CD4-positive, alpha-beta T cell treated with Interleukin-15 for 4 hours (primary cell): ENCODE results near the gene BGN.

Experiments used
- DNase-seq: peaks from one replicate; pipeline ENCODE4 v3.0.0-alpha.2; 2020; ENCODE audit warnings: low spot score

The BGN gene

DNA sequence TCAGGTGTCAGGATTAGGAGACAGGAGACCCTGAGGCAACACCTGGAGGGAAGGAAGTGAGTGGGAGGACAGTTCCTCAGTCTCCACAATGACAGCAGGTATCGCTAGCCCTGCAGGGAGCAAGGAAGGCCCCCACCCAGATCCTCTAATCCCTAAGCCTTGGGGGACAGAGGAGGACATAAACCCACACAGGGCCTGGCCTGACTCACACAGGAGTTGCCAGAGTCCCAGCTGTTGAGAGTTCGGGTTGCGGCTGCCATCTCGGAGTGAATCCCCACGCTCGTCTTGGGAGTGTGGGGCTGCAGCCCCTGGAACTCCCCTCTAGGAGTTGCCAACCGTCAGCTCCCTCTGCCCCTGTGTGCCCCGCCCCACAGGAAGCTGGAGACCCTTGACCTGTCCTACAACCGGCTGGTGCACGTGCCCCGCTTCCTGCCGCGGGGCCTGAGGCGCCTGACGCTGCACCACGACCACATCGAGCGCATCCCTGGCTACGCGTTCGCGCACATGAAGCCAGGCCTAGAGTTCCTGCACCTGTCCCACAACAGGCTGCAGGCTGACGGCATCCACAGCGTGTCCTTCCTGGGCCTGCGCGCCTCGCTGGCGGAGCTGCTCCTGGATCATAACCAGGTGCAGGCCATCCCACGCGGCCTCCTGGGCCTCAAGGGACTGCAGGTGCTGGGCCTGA lies 9.2 kb upstream of the BGN start:
- DNase-seq, result no peak

DNA sequence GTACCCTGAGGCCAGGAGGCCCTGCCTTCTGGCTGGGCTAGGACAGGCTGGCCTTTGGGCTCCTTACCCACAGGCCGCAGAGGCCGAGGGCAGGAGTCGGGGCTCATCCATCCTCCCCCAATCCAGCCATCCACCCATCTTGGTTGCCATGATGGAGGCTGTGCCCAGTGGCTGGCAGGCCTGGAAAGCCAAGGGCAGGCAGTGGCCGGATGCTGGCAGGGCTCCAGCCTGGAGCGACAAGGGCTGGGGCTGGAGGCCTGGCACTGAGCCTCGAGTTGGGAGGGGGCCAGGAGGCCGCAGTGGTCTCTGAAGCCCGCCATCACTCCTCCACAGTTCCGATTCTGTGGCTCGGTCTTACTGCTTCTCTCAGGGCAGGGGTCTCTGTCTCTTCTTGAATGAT lies 8.6 kb upstream of the BGN start:
- no peak for DNase-seq

DNA sequence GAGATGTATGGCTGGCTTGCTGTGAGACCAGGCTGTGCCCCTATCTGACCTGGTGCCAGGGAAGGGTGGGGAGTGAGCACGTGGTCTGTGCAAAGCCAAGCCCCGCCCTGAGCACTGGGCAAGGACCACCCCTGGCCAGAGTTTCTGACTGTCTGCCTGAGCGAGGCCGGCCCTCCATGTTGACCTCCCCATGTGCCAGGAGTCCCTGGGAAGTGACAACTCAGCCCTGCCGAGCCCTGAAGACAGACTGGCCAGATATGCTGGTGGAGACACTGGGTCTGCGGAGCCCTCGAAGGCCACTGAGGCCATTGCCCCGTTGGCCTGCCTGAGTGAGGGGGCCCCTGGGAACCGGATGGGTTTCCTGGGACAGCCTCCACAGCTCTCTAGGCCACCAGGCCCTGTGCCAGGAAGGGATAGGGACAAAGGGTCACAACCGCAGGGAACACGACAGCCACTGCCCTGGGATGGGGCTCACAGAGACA lies 7.1 kb upstream of the BGN start:
- DNase-seq, result no peak

DNA sequence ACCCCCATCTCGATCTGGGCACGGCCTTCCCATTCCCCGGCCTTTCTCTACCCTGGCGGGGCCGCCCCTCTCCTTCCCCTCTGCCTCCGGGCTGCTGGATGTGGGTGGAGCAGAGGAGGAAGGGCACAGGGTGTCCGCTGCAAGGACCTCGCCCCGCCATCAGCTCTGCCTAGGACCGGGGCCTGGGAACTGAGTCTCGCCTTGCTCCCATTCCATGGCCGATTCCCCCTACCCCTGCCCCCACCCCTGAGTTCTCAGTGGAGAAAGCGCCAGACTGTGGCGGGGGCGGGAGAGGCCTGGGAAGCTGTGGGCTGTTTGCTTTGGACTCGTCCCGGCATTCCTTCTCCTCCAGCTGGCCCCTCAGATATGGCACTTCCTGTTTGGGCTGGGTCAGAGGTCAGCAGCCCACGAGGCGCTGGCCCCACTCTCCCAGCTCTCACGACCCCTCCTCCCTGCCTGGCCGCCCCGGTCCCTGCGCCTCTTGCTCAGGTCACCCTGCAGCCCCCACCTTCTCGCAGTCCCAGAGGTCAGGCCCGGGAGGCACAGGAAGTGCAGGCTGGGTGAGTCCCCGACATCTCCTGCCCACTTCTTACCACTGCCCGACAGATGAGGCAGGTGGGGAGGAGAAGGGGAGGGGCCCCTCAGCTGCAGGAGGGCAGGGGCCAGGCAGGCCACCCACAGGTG lies 6.4 kb upstream of the BGN start:
- no peak for DNase-seq

DNA sequence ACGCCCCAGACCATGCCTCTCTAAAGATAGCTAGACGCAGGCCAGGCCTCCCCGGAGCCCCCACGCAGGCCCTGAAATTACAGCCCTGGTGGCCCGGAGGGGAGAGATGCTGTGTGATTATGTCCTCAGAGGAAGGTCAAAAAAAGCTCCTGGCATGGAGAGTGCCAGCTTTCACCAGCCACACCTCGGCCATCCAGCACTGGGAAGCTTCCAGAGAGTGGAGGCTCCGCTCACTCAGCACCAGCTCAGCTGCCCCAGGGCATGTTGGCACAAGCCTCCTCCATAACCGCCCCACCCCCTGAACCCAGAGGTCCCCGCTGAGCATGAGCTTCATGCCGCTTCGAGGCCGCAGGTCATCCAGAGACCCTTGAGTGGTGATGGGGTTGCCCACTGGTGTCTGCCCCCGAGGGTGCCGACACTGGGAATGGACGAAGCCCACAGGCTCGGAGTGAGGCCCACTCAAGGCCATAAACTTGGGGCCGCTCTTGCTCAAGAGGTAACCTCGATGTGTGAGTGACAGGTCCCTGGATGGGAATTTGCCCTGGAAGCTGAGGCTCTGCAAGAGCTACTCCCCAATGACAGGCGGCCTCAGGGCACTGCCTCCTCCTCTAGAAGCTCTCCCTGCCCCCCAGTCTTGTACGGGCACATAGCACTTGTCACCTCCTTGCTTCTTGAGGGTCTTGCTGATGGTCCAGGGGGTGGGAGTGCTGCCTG lies 4.4 kb upstream of the BGN start:
- no peak for DNase-seq

DNA sequence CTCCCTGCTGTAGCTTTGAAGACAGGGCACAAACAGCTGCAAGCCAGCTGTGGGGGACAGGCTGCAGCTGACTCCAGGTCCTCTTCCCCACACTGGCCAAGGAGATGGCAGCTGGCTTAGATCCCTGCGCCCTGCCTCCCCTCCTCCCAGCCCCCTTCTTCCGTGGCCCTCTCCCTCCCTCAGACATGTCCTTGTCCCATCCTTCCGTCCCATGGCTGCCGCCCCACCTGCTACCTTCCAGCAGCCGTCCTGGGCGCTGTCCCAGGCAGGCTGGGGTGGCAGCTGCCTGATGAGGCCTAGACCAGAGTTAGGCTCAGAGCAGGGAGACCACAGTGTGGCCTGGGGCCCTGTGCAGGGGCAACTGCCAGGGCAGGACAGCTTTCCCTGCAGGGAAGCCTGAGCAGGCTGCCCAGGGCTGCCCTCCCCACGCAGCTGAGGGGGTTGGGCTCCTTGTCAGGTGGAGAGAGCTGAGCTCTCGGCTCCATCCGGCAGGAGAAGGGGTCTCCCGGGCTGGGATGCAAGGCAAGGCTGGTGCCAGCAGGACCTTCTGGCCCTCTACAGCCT lies 3.3 kb upstream of the BGN start:
- no peak for DNase-seq

DNA sequence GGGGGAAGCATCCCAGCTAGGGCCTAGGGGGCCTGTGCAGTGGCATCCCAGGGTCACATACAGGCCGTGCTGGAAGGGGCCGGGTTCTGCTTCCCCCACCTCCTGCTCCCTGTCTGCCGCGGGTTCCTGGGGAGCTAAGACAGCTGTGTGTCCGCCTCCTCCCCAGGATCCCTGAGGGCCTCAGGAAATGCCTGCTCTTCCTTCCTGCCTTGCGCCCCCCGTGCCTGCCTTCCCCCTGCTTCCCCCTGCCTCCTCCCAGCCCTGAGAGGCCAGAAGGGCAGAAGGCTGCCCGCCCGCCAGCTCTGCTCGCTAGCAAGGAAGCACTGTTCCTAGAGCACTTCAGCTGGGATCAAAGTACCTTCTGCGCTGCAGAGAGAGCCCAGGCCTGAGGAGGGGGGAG lies 2.9 kb upstream of the BGN start:
- no peak for DNase-seq

DNA sequence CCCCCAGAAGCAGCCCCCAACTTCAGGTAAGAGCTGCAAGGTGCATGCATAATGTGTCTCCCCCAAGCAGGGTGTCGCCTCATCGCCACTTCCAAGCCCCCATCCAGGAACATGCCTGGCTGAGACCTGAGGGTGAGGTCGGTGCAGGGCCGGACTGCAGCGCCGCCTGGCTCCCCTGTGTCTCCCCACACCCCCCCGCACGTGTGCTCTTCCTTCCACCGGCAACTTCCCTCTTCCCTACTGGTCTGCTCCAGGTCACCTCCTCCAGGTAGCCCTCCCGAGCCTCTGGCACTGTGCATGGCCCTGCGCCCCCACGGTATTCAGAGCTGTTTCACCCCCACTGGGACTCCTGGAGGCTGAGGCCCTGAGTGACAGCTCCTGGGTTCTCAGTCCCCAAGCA lies 2.2 kb upstream of the BGN start:
- no peak for DNase-seq

DNA sequence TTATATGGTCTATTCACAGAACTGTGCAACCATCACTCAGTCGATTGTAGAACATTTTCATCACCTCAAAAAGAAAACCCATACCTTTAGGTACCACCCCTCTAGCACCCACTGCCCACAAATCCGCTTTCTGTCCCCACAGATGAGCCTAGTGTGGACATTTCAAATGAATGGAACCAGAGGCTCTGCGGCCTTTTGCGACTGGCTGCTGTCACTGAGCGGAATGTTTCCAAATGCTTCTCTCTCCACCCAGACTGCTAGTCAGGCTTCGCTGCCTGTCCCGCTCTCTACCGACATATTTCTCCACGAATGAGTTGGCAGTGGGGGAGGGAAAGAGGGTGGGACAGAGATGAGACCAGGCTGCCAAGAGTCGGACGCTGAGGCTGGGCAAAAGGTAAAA lies 1.7 kb upstream of the BGN start:
- no peak for DNase-seq

DNA sequence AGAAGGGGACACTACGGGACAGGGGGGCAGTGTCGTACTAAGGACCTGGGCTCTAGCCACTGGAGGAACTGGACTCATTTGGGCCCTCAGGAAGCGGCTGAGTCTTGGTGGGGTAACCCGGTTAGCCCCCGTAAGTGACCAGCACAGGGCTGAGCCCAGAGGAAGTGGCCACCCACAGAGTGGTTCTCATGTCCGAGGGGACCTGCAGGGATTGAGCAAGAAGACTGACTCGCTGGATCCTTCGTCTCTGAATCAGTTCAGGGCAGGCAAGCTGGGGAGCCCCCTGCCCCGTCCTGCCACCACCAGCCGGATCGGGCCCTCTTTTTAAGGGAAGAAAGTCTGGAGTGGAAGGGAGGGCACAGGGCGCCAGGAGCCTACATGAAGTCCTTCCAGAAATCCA lies 719 bp upstream of the BGN start:
- no peak for DNase-seq

DNA sequence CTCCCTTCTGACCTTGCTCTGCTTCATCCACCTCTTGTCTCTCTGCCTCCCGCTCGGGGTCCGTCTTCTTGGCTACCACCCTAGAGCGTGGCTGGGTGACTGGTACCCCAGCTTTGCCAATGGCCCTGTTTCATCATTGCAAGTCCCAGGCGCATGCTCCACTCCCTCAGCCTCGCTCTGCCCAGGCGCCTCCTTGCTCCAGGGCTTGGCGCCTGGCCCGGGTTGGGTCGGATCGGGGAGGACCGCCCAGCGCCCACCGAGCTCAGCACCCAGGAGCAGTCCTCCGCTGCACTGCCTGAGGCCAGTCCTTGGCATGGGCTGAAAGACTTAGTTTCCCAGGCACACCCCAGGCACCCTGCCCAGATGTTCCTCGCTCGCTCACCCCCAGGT lies 577 bp downstream of the BGN start:
- no peak for DNase-seq

DNA sequence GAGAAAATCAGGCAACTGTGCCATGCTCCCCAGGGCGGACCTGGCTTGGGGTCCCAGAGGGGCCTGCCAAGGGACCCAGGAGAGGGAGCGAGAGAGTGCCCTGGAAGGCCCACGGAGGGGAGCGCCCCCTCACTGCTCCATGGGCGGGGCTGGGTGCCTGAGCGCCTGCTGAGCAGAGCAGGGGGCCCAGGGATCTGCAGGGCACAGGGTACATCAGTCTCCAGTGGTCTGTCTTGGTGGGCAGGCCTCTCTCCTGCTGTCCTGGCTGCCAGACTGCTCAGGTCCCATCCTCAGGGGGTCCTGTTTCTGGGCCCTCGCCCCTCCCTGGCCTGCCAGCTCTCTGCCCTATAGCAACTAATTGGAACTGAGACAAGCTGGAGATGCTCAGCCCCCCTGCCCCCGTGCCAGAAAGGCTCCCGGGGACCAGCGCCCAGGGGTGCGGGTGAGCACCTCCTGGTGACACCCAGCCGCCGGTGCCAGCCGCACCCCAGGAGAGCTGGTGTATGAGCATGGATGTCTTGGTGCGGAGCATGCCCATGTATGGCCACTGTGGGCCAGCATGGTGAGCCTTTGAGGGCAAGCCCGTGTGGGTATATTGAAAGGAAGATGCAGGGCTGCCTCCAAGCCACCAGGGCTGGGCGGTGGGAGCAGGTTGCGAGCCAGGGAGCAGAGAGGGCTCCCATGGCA lies 1.3 kb downstream of the BGN start:
- DNase-seq, result no peak

DNA sequence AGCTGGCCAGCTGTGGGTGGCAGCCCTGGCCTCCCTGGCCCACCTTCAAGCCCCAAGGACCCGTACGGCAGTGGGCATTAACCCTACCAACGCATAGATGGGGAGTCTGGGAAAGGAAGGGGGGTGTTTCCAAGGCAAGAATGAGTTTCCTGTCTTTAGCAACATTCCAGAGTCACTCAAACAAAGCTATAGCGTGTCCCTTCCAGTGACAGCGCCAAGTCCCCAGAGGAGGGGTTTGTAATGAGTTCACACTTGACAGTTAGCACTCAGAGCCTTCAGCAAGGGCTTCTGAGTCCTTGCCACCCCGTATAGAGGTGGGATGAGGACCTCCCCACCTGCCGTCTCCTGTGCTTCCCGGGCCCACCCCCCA lies 1.8 kb downstream of the BGN start:
- no peak for DNase-seq

DNA sequence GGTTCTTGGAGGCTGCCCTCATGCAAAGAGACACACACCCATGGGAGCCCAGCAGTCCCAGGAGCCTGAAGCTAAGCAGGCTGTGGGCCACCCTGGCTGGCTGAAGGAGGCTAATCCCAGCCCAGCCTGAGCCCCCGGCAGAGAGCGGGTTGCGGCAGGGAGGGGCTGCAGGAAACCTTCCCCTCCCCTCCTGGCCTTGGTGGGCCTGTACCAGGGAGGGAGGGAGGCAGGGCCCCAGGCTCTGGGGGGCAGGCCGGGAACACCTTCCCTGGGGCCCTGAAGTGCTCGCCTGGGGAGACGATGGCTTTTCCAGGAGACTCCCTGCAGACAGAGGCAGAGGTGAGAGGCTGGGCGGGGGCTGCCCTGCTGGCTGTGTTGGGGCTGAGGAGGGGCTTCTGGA lies 3.7 kb downstream of the BGN start:
- no peak for DNase-seq

DNA sequence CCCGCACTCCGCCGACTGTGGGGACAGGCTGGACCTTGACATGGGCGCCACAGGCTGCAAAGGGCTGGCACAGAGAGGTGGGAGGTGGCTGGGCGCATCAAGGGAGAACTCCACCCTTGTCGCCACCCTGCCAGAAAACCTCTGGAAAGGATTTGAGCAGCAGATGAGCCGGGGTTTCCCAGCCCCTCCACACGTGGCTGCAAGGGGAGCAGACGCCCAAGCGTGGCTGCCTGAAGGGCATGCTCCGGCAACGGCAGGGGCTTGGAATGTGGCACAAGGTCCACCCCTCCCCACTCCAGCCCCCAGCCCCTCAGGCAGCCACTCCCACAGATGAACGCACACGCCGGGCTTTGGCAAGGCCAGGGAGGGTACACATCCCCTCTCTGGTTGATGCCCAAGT lies 4.6 kb downstream of the BGN start:
- no peak for DNase-seq

DNA sequence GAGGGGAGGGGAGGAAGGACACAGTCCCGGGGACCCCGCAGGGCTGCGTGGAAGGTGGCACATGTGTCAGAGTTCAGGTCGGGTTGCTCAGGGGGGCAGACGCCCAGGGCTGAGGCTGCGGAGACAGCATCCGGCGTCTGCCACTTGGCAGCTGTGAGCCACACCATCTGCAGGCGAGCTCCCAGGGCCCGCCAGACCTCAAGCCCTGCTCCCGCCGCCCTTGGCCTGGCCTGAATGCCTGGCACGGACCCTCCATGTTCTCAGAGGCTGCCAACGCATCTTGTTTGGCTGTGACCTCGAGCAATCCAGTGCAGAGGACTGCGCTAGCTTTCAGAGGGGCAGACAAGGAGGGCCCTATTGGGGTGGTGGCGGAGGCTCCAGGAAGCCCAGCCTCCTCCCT lies 5.1 kb downstream of the BGN start:
- DNase-seq, result no peak

DNA sequence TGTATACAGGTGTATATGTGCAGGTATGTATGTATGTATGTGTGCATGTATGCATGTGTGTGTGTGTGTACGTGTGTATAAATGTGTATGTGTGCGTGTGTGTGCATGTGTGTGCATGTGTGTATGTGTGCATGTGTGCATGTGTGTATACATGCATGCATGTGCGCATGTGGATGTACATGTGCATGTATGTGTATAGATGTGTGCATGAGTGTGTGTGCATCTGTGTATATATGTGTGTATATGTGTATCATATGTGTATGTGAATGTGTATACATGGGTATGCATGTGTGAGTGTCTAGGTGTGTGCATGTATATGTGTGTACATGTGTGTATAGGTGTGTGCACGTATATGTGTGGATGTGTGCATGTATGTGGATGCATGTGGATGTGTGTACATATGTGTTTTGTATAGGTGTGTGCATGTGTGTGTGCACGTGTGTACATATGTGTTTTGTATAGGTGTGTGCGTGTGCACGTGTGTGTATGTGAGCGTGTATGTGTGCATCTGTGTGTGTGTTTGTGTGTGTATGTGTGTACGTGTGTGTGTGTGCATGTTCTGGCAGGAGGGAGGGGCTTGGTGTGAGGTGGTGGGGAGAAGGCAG lies 6.0 kb downstream of the BGN start:
- DNase-seq, result no peak

DNA sequence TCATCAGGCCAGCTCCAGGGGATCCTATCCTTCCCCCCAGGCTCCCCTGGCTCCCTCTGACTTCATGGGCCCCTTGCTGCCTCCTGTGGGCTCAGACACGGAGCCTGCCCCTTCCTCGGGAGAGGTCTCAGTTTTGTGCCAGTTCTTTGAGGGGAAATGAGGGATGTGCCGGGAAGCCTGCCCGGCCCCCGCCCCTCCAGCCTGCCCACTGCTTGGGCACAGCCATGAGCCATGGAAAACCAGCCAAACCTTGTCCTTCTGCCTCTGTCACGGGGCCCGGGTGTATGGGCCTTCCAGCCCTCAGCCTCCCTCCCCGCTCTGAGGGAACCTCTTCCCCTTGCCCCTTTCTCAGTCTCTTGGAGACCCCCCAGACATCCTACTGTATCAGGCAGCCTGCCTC lies 6.8 kb downstream of the BGN start:
- no peak for DNase-seq

DNA sequence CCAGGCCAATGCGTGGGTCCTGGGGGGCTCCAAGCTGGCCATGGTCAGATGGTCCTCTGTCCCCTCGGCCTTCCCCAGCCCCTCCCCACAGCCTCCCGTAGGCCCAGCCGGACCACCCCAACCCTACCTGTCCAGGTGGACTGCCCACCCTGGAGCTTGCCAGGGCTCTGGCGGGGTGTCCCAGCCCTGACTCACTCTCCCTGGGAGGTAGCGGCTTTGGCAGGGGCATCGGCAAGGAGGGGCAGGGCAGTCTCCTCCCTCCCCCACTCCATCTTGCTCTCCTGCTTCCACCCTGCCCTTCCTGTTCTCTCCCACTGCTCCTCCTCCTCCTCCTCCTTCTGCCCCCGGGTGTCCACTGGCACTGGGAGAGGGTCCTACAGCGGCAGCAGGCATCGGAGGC lies 7.4 kb downstream of the BGN start:
- no peak for DNase-seq

DNA sequence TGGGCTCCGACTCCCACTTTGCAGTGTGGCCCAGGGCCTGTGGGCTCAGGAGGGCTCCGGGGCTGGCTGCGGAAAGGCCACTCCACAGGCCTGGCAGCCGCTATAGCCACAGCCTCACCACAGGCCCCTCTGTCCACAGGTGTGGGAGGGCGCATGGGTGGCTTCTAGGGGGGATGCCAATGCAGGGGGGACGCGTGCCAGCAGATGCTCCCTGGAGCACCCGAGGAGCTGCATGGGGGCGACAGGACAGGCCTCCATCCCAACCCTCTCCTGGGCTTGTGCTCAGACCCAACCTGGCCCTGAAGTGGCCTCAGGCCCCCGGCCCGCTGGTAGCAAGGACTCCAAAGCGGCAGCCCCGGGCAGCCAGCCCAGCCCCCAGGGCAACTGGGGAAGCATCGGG lies 8.0 kb downstream of the BGN start:
- no peak for DNase-seq

DNA sequence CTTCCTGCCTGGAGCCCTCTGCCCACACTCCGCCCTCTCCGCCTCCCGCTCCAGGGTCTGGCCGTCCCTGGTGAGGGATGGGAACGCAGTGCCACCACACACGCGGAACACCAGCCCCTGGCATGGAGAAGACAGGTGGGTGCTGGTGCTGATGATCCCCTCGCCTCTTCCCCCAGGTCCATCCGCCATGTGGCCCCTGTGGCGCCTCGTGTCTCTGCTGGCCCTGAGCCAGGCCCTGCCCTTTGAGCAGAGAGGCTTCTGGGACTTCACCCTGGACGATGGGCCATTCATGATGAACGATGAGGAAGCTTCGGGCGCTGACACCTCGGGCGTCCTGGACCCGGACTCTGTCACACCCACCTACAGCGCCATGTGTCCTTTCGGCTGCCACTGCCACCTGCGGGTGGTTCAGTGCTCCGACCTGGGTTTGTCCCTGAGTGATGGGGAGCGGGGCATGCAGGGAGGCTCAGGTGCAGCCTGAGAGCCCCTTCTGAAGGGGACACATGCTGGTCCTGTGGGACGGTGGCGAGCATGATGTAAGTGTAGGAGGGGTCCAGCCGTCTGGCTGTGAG lies 9.8 kb downstream of the BGN start:
- no peak for DNase-seq

DNA sequence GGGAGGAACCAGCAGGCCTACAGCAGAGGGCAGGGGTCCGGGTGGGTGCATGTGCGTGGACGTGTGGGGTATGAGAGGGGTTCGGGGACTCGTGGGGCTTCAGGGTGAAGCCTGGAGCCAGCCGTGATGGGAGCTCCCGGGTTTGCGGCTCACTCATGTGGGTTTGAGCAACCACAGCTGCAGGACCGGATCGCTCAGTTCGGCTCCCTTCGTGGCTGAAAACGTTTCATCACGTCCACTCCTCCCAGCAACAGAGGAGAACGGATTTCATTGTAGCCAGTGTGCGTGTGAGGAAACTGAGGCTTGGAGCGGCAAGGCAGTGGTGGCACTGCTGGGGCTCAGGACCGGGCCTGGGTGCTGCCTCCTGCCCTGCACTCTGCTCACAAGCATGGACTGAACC lies 10.6 kb downstream of the BGN start:
- DNase-seq, result no peak
